SK-N-SH (cell line): ENCODE data around the gene SNX6. TPM values are rescaled to one million over a fixed set of nuclear protein-coding genes. Genes with fewer than 3 reads are reported as not detected.

Source experiments
- CTCF ChIA-PET: fragments of 300-600, 350-600 bp; formaldehyde crosslinking; extraction: SDS; loops from one replicate; lab custom pipeline; 2021; lab: Yijun Ruan, JAX
- POLR2A ChIA-PET: fragments of 350-600 bp; sonication (Branson Sonifier 250); formaldehyde crosslinking; extraction: SDS; loops from one replicate; lab custom pipeline; 2020; ENCODE audit warnings: antibody characterized with exemption, inconsistent platforms; lab: Yijun Ruan, JAX
- DNase-seq: peaks from one replicate; pipeline ENCODE4 v3.0.0; 2012
- H2AFZ ChIP-seq: fragments of 200-600 bp; sonication (generic); 2 replicates; pipeline ENCODE4 v1.8.1; 2016; ENCODE audit warnings: antibody characterized with exemption, mild to moderate bottlenecking, low read depth
- H3F3A ChIP-seq: fragments of 200-600 bp; sonication (generic); replicated peaks from 2 replicates; pipeline ENCODE3; 2016; ENCODE audit warnings: antibody characterized with exemption, mild to moderate bottlenecking; ENCODE audit not compliant: insufficient read depth
- H3K27ac ChIP-seq, 2 experiments: fragments of 200-500 bp in 1 of 2; fragments of 200-600 bp in 1 of 2; sonication (Bioruptor generic) in 1 of 2; sonication (generic), shearing (Covaris generic) in 1 of 2; 2 replicates each; pipeline versions ENCODE4 v1.5.1 to v1.6.1; 2014 to 2016; ENCODE audit warnings: low read depth in 2 of 2, inconsistent platforms in 1 of 2, low read length in 1 of 2, mild to moderate bottlenecking in 1 of 2, mixed read lengths in 1 of 2
- H3K27me3 ChIP-seq: fragments of 200-600 bp; sonication (generic), shearing (Covaris generic); 2 replicates; pipeline ENCODE4 v1.6.1; 2016; ENCODE audit warnings: mixed run types; ENCODE audit not compliant: insufficient read depth
- H3K36me3 ChIP-seq, 2 experiments: fragments of 200-500 bp in 1 of 2; fragments of 200-600 bp in 1 of 2; sonication (Bioruptor generic) in 1 of 2; sonication (generic) in 1 of 2; replicated peaks in 1 of 2; 2 replicates each; pipeline versions ENCODE3 to v1.5.1; 2014 to 2016; ENCODE audit warnings: low read length in 1 of 2, mild to moderate bottlenecking in 1 of 2; ENCODE audit not compliant: insufficient read depth in 2 of 2, control insufficient read depth in 1 of 2
- H3K4me1 ChIP-seq, 2 experiments: fragments of 200-500 bp in 1 of 2; fragments of 200-600 bp in 1 of 2; sonication (Bioruptor generic) in 1 of 2; sonication (generic), shearing (Covaris generic) in 1 of 2; 2 replicates each; pipeline versions ENCODE4 v1.5.1 to v1.6.1; 2014 to 2016; ENCODE audit warnings: low read depth in 1 of 2, low read length in 1 of 2, mixed run types in 1 of 2; ENCODE audit not compliant: insufficient read depth in 2 of 2, control insufficient read depth in 1 of 2
- H3K4me2 ChIP-seq: fragments of 200-600 bp; sonication (generic), shearing (Covaris generic); 2 replicates; pipeline ENCODE4 v1.6.1; 2017; ENCODE audit warnings: mixed run types
- H3K4me3 ChIP-seq, 2 experiments: fragments of 200-500 bp in 1 of 2; fragments of 200-600 bp in 1 of 2; sonication (Bioruptor generic) in 1 of 2; sonication (generic), shearing (Covaris generic) in 1 of 2; 2 replicates each; pipeline versions ENCODE4 v1.5.1 to v1.8.1; 2014 to 2016; ENCODE audit warnings: low read depth in 2 of 2, inconsistent platforms in 1 of 2, low read length in 1 of 2, mild to moderate bottlenecking in 1 of 2, mixed read lengths in 1 of 2, moderate library complexity in 1 of 2
- H3K79me2 ChIP-seq: fragments of 200-600 bp; sonication (generic); 2 replicates; pipeline ENCODE4 v1.8.1; 2017; ENCODE audit warnings: mild to moderate bottlenecking; ENCODE audit not compliant: insufficient read depth
- H3K9ac ChIP-seq: fragments of 200-600 bp; sonication (generic); 2 replicates; pipeline ENCODE4 v1.6.1; 2017; ENCODE audit warnings: mixed run types
- H3K9me2 ChIP-seq: fragments of 200-600 bp; sonication (generic); 2 replicates; pipeline ENCODE4 v1.6.1; 2017; ENCODE audit warnings: mixed run types
- H3K9me3 ChIP-seq: fragments of 200-600 bp; sonication (generic); 2 replicates; pipeline ENCODE4 v1.6.1; 2017; ENCODE audit warnings: mixed run types, mild to moderate bottlenecking, moderate library complexity
- H4K20me1 ChIP-seq: fragments of 200-600 bp; sonication (generic); 2 replicates; pipeline ENCODE4 v1.6.1; 2017; ENCODE audit warnings: mild to moderate bottlenecking, mixed run types; ENCODE audit not compliant: insufficient read depth
- CHD2 ChIP-seq: fragments of 150-350 bp; IDR thresholded peaks from 2 replicates; pipeline ENCODE4 v1.6.1; 2018; ENCODE audit warnings: low read length; ENCODE audit not compliant: partially characterized antibody
- ELF1 ChIP-seq: IDR thresholded peaks from 2 replicates; pipeline ENCODE4 v1.4.0; 2012
- EP300 ChIP-seq, 2 experiments: IDR thresholded peaks; 2 replicates each; pipeline versions ENCODE4 v1.4.0 to v1.6.1; 2012; ENCODE audit warnings: borderline replicate concordance in 1 of 2, low read depth in 1 of 2, low read length in 1 of 2
- EZH2phosphoT487 ChIP-seq: fragments of 200-600 bp; sonication (generic); IDR thresholded peaks from 2 replicates; pipeline ENCODE4 v1.6.1; 2017; ENCODE audit warnings: low read depth, mixed run types, mild to moderate bottlenecking, antibody characterized with exemption, moderate library complexity, borderline replicate concordance
- FOSL2 ChIP-seq: IDR thresholded peaks from 2 replicates; pipeline ENCODE4 v1.4.0; 2012; ENCODE audit warnings: low read depth, mild to moderate bottlenecking, moderate library complexity, borderline replicate concordance
- FOXJ3 ChIP-seq: sonication (generic); formaldehyde crosslinking; IDR thresholded peaks from 2 replicates; pipeline ENCODE4 v1.5.1; 2020; ENCODE audit warnings: mild to moderate bottlenecking, missing genetic modification reagents
- GATA2 ChIP-seq: sonication (generic); formaldehyde crosslinking; IDR thresholded peaks from 2 replicates; pipeline ENCODE4 v1.5.0; 2020; ENCODE audit warnings: mild to moderate bottlenecking, missing genetic modification reagents
- MEF2A ChIP-seq: IDR thresholded peaks from 2 replicates; pipeline ENCODE4 v1.4.0; 2012; ENCODE audit warnings: low read depth, borderline replicate concordance
- POLR2AphosphoS5 ChIP-seq: IDR thresholded peaks from 2 replicates; pipeline ENCODE4 v1.6.1; 2012; ENCODE audit warnings: low read depth, low read length
- RFX5 ChIP-seq: IDR thresholded peaks from 2 replicates; pipeline ENCODE4 v1.6.1; 2012; ENCODE audit warnings: mild to moderate bottlenecking, improper control_type of control experiment, low read length
- SIN3A ChIP-seq: IDR thresholded peaks from 2 replicates; pipeline ENCODE4 v1.6.1; 2012; ENCODE audit warnings: low read depth, mild to moderate bottlenecking, low read length, moderate library complexity, borderline replicate concordance
- TEAD4 ChIP-seq: IDR thresholded peaks from 2 replicates; pipeline ENCODE4 v1.4.0; 2012; ENCODE audit warnings: mild to moderate bottlenecking, borderline replicate concordance; ENCODE audit not compliant: insufficient read depth
- YY1 ChIP-seq: IDR thresholded peaks from 2 replicates; pipeline ENCODE4 v1.4.0; 2012; ENCODE audit warnings: low read depth, mild to moderate bottlenecking
- WGBS: methylation state at CpG from one replicate; pipeline ENCODE4 v1.1.6; 2017; ENCODE audit warnings: low lambda C conversion rate; 5-methylcytosine and 5-hydroxymethylcytosine counted together
- polyA plus RNA-seq, 3 experiments: library from polyadenylated mRNA; depleted of rRNA; stranded (reverse); fragments of >200 nt; gene quantifications; 2 replicates each; pipeline ENCODE4 v1.2.3, GENCODE V29; 2012
- TF ChIP-seq, protein P1 (sequence below): IDR thresholded peaks from 2 replicates; pipeline ENCODE4; 2012
- TF ChIP-seq, protein P2 (sequence below): IDR thresholded peaks from 2 replicates; pipeline ENCODE4 v1.4.0; 2012; ENCODE audit warnings: low read depth, borderline replicate concordance
- TF ChIP-seq, protein P3 (sequence below): IDR thresholded peaks from 2 replicates; pipeline ENCODE4 v1.4.0; 2012; ENCODE audit warnings: low read depth
- TF ChIP-seq, protein P4 (sequence below): fragments of 150-350 bp; IDR thresholded peaks from 2 replicates; pipeline ENCODE4 v1.6.1; 2016; ENCODE audit warnings: mild to moderate bottlenecking, low read depth, low read length
- TF ChIP-seq, protein P5 (sequence below): IDR thresholded peaks from 2 replicates; pipeline ENCODE4 v1.4.0; 2012; ENCODE audit warnings: low read depth, borderline replicate concordance

SNX6 gene
- polyA plus RNA-seq, 1 of the 3 experiments (the other 2 are of a cell fraction): 33.1 TPM

DNA sequence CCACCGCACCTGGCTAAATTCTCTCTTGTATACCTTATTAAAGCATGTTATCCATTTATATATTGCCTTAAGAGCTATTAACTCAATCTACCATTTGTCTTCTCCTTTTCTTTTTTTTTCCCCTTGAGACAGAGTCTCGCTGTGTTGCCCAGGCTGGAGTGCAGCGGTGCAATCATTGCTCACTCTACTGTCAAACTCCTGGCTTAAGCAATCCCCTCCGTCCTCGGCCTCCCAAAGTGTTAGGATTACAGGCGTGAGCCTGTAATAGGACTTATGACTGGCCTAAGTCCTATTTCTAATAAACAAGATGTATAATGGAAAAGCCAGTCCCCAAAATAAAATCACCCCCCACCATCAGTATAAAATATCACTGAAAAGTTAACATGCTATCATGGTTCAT is 14.4 kb downstream of the SNX6 start:
- H3K4me1 ChIP-seq: no peaks in the 10 kb centered on the region
- no peak overlapping the region for H3K4me2 ChIP-seq
- no peak overlapping the region for H3K9ac ChIP-seq
- POLR2A ChIA-PET: no interaction called here
- no peaks in the 10 kb centered on the region for H3K9me2 ChIP-seq
- peaks cover 1% of the 10 kb centered on the region for H3F3A ChIP-seq
- DNase-seq: no peak
- CTCF ChIA-PET: no interaction called here
- H3K9me3 ChIP-seq: no peaks in the 10 kb centered on the region
- H3K4me3 ChIP-seq: no peak overlapping the region
- H3K27ac ChIP-seq: no peak overlapping the region
- 100% methylated on average over 6 of the region's 6 CpGs for WGBS
- no peaks in the 10 kb centered on the region for H3K27me3 ChIP-seq
- H4K20me1 ChIP-seq: 0 out of 2 replicates have a peak, but pooled peaks cover 15% of the 10 kb centered on the region
- no peak overlapping the region for H2AFZ ChIP-seq
- H3K79me2 ChIP-seq: peaks cover 87% of the 10 kb centered on the region
- peaks cover 0 to 55% of the 10 kb centered on the region in 2 experiments for H3K36me3 ChIP-seq
- TF ChIP-seq RFX5 (no peak), GATA2 (no peak), EP300 (IDR thresholded peaks at IDR 0.05; ENCODE audit: borderline replicate concordance in 1 of 2, low read depth in 1 of 2, low read length in 1 of 2) (no peak), POLR2AphosphoS5 (no peak), CHD2 (no peak), EZH2phosphoT487 (no peak), ELF1 (no peak), TEAD4 (no peak), FOXJ3 (no peak), YY1 (no peak), FOSL2 (no peak), SIN3A (no peak)
- TF ChIP-seq, protein P1, sequence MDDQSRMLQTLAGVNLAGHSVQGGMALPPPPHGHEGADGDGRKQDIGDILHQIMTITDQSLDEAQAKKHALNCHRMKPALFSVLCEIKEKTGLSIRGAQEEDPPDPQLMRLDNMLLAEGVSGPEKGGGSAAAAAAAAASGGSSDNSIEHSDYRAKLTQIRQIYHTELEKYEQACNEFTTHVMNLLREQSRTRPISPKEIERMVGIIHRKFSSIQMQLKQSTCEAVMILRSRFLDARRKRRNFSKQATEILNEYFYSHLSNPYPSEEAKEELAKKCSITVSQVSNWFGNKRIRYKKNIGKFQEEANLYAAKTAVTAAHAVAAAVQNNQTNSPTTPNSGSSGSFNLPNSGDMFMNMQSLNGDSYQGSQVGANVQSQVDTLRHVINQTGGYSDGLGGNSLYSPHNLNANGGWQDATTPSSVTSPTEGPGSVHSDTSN: no peak
- TF ChIP-seq, protein P2, sequence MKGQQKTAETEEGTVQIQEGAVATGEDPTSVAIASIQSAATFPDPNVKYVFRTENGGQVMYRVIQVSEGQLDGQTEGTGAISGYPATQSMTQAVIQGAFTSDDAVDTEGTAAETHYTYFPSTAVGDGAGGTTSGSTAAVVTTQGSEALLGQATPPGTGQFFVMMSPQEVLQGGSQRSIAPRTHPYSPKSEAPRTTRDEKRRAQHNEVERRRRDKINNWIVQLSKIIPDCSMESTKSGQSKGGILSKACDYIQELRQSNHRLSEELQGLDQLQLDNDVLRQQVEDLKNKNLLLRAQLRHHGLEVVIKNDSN: no peak
- TF ChIP-seq, protein P3, sequence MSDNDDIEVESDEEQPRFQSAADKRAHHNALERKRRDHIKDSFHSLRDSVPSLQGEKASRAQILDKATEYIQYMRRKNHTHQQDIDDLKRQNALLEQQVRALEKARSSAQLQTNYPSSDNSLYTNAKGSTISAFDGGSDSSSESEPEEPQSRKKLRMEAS: no peak

DNA sequence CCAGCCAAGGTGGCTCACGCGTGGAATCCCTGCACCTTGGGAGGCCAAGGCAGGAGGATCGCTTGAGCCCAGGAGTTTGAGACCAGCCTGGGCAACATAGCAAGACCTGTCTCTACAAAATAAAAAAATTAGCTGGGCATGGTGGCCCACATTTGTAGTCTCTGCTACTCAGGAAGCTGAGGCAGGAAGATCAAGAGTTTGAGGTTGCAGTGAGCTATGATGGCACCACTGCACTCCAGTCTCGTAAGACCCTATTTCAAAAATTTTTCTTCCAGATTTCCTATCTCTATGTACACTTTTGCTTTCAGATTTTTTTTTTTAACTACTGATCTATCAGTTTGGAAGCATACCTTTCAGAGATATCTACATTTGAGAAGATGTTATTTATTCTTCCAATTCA is 15.3 kb downstream of the SNX6 start:
- TF ChIP-seq, protein P3: no peak
- TF ChIP-seq MEF2A (no peak), RFX5 (no peak)
- TF ChIP-seq, protein P4, sequence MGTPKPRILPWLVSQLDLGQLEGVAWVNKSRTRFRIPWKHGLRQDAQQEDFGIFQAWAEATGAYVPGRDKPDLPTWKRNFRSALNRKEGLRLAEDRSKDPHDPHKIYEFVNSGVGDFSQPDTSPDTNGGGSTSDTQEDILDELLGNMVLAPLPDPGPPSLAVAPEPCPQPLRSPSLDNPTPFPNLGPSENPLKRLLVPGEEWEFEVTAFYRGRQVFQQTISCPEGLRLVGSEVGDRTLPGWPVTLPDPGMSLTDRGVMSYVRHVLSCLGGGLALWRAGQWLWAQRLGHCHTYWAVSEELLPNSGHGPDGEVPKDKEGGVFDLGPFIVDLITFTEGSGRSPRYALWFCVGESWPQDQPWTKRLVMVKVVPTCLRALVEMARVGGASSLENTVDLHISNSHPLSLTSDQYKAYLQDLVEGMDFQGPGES: no peak
- TF ChIP-seq, protein P5, sequence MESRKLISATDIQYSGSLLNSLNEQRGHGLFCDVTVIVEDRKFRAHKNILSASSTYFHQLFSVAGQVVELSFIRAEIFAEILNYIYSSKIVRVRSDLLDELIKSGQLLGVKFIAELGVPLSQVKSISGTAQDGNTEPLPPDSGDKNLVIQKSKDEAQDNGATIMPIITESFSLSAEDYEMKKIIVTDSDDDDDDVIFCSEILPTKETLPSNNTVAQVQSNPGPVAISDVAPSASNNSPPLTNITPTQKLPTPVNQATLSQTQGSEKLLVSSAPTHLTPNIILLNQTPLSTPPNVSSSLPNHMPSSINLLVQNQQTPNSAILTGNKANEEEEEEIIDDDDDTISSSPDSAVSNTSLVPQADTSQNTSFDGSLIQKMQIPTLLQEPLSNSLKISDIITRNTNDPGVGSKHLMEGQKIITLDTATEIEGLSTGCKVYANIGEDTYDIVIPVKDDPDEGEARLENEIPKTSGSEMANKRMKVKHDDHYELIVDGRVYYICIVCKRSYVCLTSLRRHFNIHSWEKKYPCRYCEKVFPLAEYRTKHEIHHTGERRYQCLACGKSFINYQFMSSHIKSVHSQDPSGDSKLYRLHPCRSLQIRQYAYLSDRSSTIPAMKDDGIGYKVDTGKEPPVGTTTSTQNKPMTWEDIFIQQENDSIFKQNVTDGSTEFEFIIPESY: no peak
- TF ChIP-seq, protein P1: no peak
- H3K36me3 ChIP-seq: peaks cover 0 to 50% of the 10 kb centered on the region in 2 experiments
- peaks cover 8% of the 10 kb centered on the region for H3F3A ChIP-seq
- no peak overlapping the region for H3K27ac ChIP-seq
- WGBS: 94% methylated on average over 4 of the region's 4 CpGs
- POLR2A ChIA-PET: no interaction called here
- H3K4me1 ChIP-seq: no peaks in the 10 kb centered on the region
- no peaks in the 10 kb centered on the region for H3K27me3 ChIP-seq
- H3K9me2 ChIP-seq: no peaks in the 10 kb centered on the region
- 0 out of 2 replicates have a peak, but pooled peaks cover 8% of the 10 kb centered on the region for H4K20me1 ChIP-seq
- no peak overlapping the region for H3K9ac ChIP-seq
- no peaks in the 10 kb centered on the region for H3K9me3 ChIP-seq
- DNase-seq: no peak
- H3K4me3 ChIP-seq: no peak overlapping the region
- no peak overlapping the region for H2AFZ ChIP-seq
- no peak overlapping the region for H3K4me2 ChIP-seq
- CTCF ChIA-PET: no interaction called here
- peaks cover 79% of the 10 kb centered on the region for H3K79me2 ChIP-seq
